HEK293 (cell line): ENCODE measurements around the gene NPIPA5.
"Not testable (repeated sequence)": the region's sequence is repeated elsewhere in the genome, so short reads cannot be mapped to it uniquely, and the experiment has no call there.

Experiments
- CTCF ChIP-seq: fragments of 450-650 bp; formaldehyde crosslinking; IDR thresholded peaks from 2 replicates; pipeline ENCODE4 v1.5.1; 2016; ENCODE audit warnings: missing biosample characterization, missing genetic modification characterization
- YY1 ChIP-seq: fragments of 450-650 bp; formaldehyde crosslinking; IDR thresholded peaks from 2 replicates; pipeline ENCODE4 v1.5.1; 2018; ENCODE audit warnings: missing biosample characterization, missing genetic modification characterization
- ZBTB49 ChIP-seq: fragments of 450-650 bp; formaldehyde crosslinking; IDR thresholded peaks from 2 replicates; pipeline ENCODE4 v1.5.1; 2016; ENCODE audit warnings: missing biosample characterization, missing genetic modification characterization, low read depth
- ZNF184 ChIP-seq: fragments of 450-650 bp; IDR thresholded peaks from 2 replicates; pipeline ENCODE4 v1.5.1; 2018; ENCODE audit warnings: missing biosample characterization, mild to moderate bottlenecking, missing genetic modification characterization
- ZNF19 ChIP-seq: fragments of 450-650 bp; formaldehyde crosslinking; IDR thresholded peaks from 2 replicates; pipeline ENCODE4; 2016; ENCODE audit warnings: missing biosample characterization, missing genetic modification characterization, low read depth
- ZNF266 ChIP-seq: fragments of 450-650 bp; formaldehyde crosslinking; IDR thresholded peaks from 2 replicates; pipeline ENCODE4 v1.5.1; 2016; ENCODE audit warnings: missing biosample characterization, missing genetic modification characterization, low read depth
- ZNF785 ChIP-seq: fragments of 450-650 bp; formaldehyde crosslinking; IDR thresholded peaks from 2 replicates; pipeline ENCODE4 v1.5.1; 2016; ENCODE audit warnings: missing biosample characterization, missing genetic modification characterization

- TF ChIP-seq YY1 (tag by site-specific recombination); CTCF (tag by site-specific recombination); ZNF19; ZBTB49 (tag by site-specific recombination); ZNF184; ZNF785 (tag by site-specific recombination); ZNF266 (tag by site-specific recombination): not testable (repeated sequence)
Measured at GRCh38 chr16:15337974-15338605, 40.0 kb downstream of the NPIPA5 start.
